ENCODE results near the gene TMPRSS3.

DNA sequence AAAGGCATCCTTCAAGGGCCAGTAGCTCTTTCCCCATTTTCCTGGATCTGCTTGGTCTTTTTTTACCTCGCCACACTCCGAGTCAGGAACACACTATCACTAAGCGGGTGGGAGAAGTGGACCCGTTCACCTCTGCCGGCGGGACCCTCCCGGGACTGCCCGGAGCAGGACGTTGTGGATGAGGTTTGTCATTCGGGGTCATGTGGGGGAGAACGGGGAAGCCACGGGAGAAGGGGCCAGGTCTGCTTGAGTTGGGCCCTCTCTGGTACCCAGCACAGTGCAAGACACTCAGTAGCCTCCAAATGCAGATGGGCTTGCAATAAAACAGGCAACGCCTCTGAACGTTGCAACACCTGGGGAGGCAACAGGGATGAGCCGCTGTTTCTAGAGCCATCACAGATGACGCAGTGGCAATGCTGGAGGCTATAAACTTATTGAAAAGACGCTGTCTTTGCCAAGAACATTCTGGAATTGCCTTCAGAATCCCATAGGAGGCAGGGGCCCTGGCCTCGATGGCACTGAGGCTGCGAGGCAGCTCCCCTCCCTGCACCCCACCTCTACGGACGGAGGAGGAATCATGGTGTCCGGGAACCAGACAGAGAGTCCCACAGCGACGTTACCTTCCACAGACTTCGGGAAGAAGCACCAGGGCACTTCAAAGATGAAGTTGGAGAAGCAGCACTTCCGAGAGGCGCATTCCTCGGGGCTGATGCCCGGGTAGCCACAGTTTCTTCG is 48.8 kb downstream of the TMPRSS3 start:
- no peak for TF ChIP-seq KLF10 (tag by site-specific recombination; IDR thresholded peaks at IDR 0.05)
- TF ChIP-seq, protein P1, sequence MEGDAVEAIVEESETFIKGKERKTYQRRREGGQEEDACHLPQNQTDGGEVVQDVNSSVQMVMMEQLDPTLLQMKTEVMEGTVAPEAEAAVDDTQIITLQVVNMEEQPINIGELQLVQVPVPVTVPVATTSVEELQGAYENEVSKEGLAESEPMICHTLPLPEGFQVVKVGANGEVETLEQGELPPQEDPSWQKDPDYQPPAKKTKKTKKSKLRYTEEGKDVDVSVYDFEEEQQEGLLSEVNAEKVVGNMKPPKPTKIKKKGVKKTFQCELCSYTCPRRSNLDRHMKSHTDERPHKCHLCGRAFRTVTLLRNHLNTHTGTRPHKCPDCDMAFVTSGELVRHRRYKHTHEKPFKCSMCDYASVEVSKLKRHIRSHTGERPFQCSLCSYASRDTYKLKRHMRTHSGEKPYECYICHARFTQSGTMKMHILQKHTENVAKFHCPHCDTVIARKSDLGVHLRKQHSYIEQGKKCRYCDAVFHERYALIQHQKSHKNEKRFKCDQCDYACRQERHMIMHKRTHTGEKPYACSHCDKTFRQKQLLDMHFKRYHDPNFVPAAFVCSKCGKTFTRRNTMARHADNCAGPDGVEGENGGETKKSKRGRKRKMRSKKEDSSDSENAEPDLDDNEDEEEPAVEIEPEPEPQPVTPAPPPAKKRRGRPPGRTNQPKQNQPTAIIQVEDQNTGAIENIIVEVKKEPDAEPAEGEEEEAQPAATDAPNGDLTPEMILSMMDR (tag by site-specific recombination; IDR thresholded peaks at IDR 0.05) = no peak
- TF ChIP-seq ZNF302 (tag by site-specific recombination; IDR thresholded peaks at IDR 0.05; ENCODE audit: low read depth) = no peak
- TF ChIP-seq, protein P2, sequence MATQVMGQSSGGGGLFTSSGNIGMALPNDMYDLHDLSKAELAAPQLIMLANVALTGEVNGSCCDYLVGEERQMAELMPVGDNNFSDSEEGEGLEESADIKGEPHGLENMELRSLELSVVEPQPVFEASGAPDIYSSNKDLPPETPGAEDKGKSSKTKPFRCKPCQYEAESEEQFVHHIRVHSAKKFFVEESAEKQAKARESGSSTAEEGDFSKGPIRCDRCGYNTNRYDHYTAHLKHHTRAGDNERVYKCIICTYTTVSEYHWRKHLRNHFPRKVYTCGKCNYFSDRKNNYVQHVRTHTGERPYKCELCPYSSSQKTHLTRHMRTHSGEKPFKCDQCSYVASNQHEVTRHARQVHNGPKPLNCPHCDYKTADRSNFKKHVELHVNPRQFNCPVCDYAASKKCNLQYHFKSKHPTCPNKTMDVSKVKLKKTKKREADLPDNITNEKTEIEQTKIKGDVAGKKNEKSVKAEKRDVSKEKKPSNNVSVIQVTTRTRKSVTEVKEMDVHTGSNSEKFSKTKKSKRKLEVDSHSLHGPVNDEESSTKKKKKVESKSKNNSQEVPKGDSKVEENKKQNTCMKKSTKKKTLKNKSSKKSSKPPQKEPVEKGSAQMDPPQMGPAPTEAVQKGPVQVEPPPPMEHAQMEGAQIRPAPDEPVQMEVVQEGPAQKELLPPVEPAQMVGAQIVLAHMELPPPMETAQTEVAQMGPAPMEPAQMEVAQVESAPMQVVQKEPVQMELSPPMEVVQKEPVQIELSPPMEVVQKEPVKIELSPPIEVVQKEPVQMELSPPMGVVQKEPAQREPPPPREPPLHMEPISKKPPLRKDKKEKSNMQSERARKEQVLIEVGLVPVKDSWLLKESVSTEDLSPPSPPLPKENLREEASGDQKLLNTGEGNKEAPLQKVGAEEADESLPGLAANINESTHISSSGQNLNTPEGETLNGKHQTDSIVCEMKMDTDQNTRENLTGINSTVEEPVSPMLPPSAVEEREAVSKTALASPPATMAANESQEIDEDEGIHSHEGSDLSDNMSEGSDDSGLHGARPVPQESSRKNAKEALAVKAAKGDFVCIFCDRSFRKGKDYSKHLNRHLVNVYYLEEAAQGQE (tag by site-specific recombination; IDR thresholded peaks at IDR 0.05) = no peak
- no peak for TF ChIP-seq ZBTB7A (tag by site-specific recombination; IDR thresholded peaks at IDR 0.05; ENCODE audit: low read depth)
- TF ChIP-seq ZNF350 (tag by site-specific recombination; IDR thresholded peaks at IDR 0.05) = no peak
- TF ChIP-seq, protein P3, sequence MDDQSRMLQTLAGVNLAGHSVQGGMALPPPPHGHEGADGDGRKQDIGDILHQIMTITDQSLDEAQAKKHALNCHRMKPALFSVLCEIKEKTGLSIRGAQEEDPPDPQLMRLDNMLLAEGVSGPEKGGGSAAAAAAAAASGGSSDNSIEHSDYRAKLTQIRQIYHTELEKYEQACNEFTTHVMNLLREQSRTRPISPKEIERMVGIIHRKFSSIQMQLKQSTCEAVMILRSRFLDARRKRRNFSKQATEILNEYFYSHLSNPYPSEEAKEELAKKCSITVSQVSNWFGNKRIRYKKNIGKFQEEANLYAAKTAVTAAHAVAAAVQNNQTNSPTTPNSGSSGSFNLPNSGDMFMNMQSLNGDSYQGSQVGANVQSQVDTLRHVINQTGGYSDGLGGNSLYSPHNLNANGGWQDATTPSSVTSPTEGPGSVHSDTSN (CRISPR knock-in tag; IDR thresholded peaks at IDR 0.05) = no peak
- no peak for TF ChIP-seq ZSCAN16 (tag by site-specific recombination; IDR thresholded peaks at IDR 0.05)
- TF ChIP-seq, protein P4, sequence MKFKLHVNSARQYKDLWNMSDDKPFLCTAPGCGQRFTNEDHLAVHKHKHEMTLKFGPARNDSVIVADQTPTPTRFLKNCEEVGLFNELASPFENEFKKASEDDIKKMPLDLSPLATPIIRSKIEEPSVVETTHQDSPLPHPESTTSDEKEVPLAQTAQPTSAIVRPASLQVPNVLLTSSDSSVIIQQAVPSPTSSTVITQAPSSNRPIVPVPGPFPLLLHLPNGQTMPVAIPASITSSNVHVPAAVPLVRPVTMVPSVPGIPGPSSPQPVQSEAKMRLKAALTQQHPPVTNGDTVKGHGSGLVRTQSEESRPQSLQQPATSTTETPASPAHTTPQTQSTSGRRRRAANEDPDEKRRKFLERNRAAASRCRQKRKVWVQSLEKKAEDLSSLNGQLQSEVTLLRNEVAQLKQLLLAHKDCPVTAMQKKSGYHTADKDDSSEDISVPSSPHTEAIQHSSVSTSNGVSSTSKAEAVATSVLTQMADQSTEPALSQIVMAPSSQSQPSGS (tag by site-specific recombination; IDR thresholded peaks at IDR 0.05; ENCODE audit: low read depth) = no peak
- no peak for TF ChIP-seq ZNF354C (tag by site-specific recombination; IDR thresholded peaks at IDR 0.05; ENCODE audit: borderline replicate concordance, low read depth)
- no peak for TF ChIP-seq ZNF121 (tag by site-specific recombination; IDR thresholded peaks at IDR 0.05)
